ACC112 (cell line): ENCODE results near the gene HELQ.

ENCODE experiments used
- H2AFZ ChIP-seq: fragments of 200-600 bp; sonication (generic); one replicate; pipeline ENCODE4 v1.6.0; 2017; ENCODE audit warnings: antibody characterized with exemption, low read length; ENCODE audit not compliant: unreplicated experiment
- H3K27ac ChIP-seq: fragments of 200-600 bp; sonication (generic); 2 replicates; pipeline ENCODE4 v1.5.1; 2014; ENCODE audit warnings: low read depth, mild to moderate bottlenecking, antibody characterized with exemption, low read length, moderate library complexity
- H3K27me3 ChIP-seq: fragments of 200-600 bp; sonication (generic); 2 replicates; pipeline ENCODE4 v1.6.1; 2014; ENCODE audit warnings: mild to moderate bottlenecking, antibody characterized with exemption, low read length, moderate library complexity, mixed read lengths; ENCODE audit not compliant: insufficient read depth
- H3K36me3 ChIP-seq: fragments of 200-600 bp; sonication (generic); 2 replicates; pipeline ENCODE4 v1.6.1; 2016; ENCODE audit warnings: mild to moderate bottlenecking, antibody characterized with exemption, low read length, moderate library complexity, mixed read lengths; ENCODE audit not compliant: insufficient read depth
- H3K4me1 ChIP-seq: fragments of 200-600 bp; sonication (generic); one replicate; pipeline ENCODE4 v1.6.1; 2016; ENCODE audit warnings: low read length, mixed read lengths; ENCODE audit not compliant: insufficient read depth, unreplicated experiment, control insufficient read depth
- H3K4me3 ChIP-seq: fragments of 200-600 bp; sonication (generic); 2 replicates; pipeline ENCODE4 v1.5.1; 2014; ENCODE audit warnings: mild to moderate bottlenecking, low read depth, low read length
- H3K79me2 ChIP-seq: fragments of 200-600 bp; sonication (generic); one replicate; pipeline ENCODE4 v1.6.0; 2016; ENCODE audit warnings: low read length; ENCODE audit not compliant: control insufficient read depth, unreplicated experiment, insufficient read depth

The HELQ gene

GRCh38 chr4:83371235-83371634, 84.4 kb downstream of the HELQ start:
- Histone ChIP-seq H3K27ac (no peak overlapping the region), H2AFZ (no peak overlapping the region), H3K27me3 (no peaks in the 10 kb centered on the region), H3K4me1 (peaks cover 10% of the 10 kb centered on the region), H3K79me2 (no peaks in the 10 kb centered on the region), H3K4me3 (no peak overlapping the region), H3K36me3 (no peaks in the 10 kb centered on the region)

- H3K4me1 ChIP-seq = peaks cover 10% of the 10 kb centered on the region
- H3K27ac ChIP-seq = no peak overlapping the region
- H3K27me3 ChIP-seq = no peaks in the 10 kb centered on the region
- H3K79me2 ChIP-seq = no peaks in the 10 kb centered on the region
- no peaks in the 10 kb centered on the region for H3K36me3 ChIP-seq
- no peak overlapping the region for H2AFZ ChIP-seq
- no peak overlapping the region for H3K4me3 ChIP-seq
These were observed 85.0 kb downstream of the HELQ start for GRCh38 chr4:83370640-83370906.

GRCh38 chr4:83369831-83370639, 85.6 kb downstream of the HELQ start:
- Histone ChIP-seq H3K27me3 (no peaks in the 10 kb centered on the region), H3K4me3 (no peak overlapping the region), H3K27ac (no peak overlapping the region), H3K4me1 (peaks cover 10% of the 10 kb centered on the region), H3K36me3 (no peaks in the 10 kb centered on the region), H2AFZ (peak overlapping the region; percentile 5), H3K79me2 (no peaks in the 10 kb centered on the region)

- Histone ChIP-seq H3K4me1 (no peaks in the 10 kb centered on the region), H3K27ac (no peak overlapping the region), H2AFZ (no peak overlapping the region), H3K79me2 (no peaks in the 10 kb centered on the region), H3K36me3 (no peaks in the 10 kb centered on the region), H3K4me3 (no peak overlapping the region), H3K27me3 (no peaks in the 10 kb centered on the region)
These were observed 91.3 kb downstream of the HELQ start for GRCh38 chr4:83364312-83364711.

- Histone ChIP-seq H3K36me3 (no peaks in the 10 kb centered on the region), H2AFZ (no peak overlapping the region), H3K27me3 (no peaks in the 10 kb centered on the region), H3K4me1 (peaks cover 14% of the 10 kb centered on the region), H3K4me3 (no peak overlapping the region), H3K27ac (no peak overlapping the region), H3K79me2 (no peaks in the 10 kb centered on the region)
These were observed 92.9 kb downstream of the HELQ start for GRCh38 chr4:83362492-83363329.

- Histone ChIP-seq H3K4me3 (no peak overlapping the region), H3K36me3 (no peaks in the 10 kb centered on the region), H3K27me3 (no peaks in the 10 kb centered on the region), H2AFZ (peak overlapping the region; percentile 9), H3K79me2 (no peaks in the 10 kb centered on the region), H3K27ac (no peak overlapping the region), H3K4me1 (peaks cover 24% of the 10 kb centered on the region)
These were observed 94.1 kb downstream of the HELQ start for GRCh38 chr4:83361416-83362103.

- Histone ChIP-seq H2AFZ (no peak overlapping the region), H3K4me1 (peaks cover 26% of the 10 kb centered on the region), H3K27ac (no peak overlapping the region)
These were observed 95.6 kb downstream of the HELQ start for GRCh38 chr4:83360018-83360417.

GRCh38 chr4:83358410-83358809, 97.2 kb downstream of the HELQ start:
- no peak overlapping the region for H3K4me3 ChIP-seq
- no peak overlapping the region for H2AFZ ChIP-seq
- peak overlapping the region; percentile 88 for H3K27ac ChIP-seq
- peaks cover 26% of the 10 kb centered on the region for H3K4me1 ChIP-seq
- no peaks in the 10 kb centered on the region for H3K79me2 ChIP-seq
- no peaks in the 10 kb centered on the region for H3K27me3 ChIP-seq
- H3K36me3 ChIP-seq = no peaks in the 10 kb centered on the region

More at GRCh38 chr4:83360018-83360417, 95.6 kb downstream of the HELQ start:
- Histone ChIP-seq H3K4me3 (no peak overlapping the region), H3K36me3 (no peaks in the 10 kb centered on the region), H3K27me3 (no peaks in the 10 kb centered on the region), H3K79me2 (no peaks in the 10 kb centered on the region)
